ENCODE data around the gene TRPM4. TPM values are rescaled to one million over a fixed set of nuclear protein-coding genes. Genes with fewer than 3 reads are reported as not detected.
"Not testable (repeated sequence)": the region's sequence is repeated elsewhere in the genome, so short reads cannot be mapped to it uniquely, and the experiment has no call there.

TRPM4 gene
- total RNA-seq, 1 donor from 2014 or later = 31.5 TPM

DNA sequence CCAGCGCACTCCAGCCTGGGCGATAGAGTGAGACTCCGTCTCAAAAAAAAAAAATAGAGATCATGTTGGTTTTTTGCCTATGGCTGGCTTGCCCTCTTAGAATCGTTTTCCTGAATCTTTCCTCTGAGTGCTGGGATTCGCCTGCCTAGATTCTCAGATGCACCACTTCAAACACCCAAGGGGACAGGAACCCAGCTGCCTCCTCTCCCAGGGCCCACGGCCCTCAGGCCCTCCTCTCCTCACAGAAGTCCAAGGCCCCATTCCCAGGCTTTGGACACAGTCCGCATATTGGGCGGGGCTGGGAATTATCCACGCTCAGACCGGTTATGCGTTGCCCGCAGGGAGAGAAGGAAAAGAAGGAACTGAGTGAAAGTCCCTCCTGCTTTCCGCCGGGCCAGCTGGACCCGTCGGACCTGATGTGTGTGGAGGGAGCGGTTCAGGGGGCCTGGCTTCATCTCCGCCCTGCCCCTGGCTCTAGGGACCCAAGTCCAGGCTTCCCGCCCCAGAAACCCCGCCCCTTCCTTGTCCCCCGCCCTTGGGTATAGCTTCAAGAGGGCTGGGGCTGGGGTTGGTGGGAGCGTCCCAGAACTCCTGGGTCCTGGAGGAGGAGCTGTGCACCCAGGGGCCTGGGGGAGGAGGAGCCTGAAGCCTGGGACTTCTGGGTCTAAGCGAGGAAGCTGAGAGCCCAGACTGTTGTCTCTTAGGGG is 32.4 kb upstream of the TRPM4 start:
- no peak for DNase-seq
- intact Hi-C loops (cut with micrococcal nuclease) = no loop called here
- Histone ChIP-seq H3K4me3 (peak overlapping the region; percentile 19), H3K4me1 (peaks cover 23% of the 10 kb centered on the region), H3K9me3 (replicated peaks) (no peaks in the 10 kb centered on the region), H3K27me3 (ENCODE audit: low read depth) (no peaks in the 10 kb centered on the region), H3K27ac (replicated peaks) (peak overlapping the region; percentile 16), H3K36me3 (no peaks in the 10 kb centered on the region)
- TF ChIP-seq, protein P1, sequence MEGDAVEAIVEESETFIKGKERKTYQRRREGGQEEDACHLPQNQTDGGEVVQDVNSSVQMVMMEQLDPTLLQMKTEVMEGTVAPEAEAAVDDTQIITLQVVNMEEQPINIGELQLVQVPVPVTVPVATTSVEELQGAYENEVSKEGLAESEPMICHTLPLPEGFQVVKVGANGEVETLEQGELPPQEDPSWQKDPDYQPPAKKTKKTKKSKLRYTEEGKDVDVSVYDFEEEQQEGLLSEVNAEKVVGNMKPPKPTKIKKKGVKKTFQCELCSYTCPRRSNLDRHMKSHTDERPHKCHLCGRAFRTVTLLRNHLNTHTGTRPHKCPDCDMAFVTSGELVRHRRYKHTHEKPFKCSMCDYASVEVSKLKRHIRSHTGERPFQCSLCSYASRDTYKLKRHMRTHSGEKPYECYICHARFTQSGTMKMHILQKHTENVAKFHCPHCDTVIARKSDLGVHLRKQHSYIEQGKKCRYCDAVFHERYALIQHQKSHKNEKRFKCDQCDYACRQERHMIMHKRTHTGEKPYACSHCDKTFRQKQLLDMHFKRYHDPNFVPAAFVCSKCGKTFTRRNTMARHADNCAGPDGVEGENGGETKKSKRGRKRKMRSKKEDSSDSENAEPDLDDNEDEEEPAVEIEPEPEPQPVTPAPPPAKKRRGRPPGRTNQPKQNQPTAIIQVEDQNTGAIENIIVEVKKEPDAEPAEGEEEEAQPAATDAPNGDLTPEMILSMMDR (IDR thresholded peaks at IDR 0.05; ENCODE audit: borderline replicate concordance) = no peak

DNA sequence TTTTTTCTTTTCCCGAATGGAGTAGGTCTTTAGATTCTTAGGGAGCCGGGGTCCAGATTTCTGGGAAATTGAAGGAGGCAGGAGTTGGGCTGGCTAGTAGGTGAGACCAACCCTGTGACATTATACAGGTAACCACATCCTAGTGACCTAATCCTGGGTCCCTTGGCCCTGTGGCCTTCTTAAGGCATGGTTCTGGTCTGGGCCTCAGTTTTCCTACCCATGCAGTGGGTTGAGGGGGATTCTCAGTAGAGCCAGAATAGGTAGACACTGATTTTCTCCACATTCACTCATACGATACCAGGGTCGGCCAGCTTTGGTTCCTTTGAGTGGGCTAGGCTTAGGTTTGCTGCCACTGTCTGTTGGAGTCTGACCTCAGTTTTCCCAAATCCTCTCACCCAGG is 31.0 kb upstream of the TRPM4 start:
- Histone ChIP-seq H3K9me3 (replicated peaks) (no peaks in the 10 kb centered on the region), H3K27me3 (ENCODE audit: low read depth) (no peaks in the 10 kb centered on the region), H3K4me3 (no peak overlapping the region), H3K4me1 (peaks cover 20% of the 10 kb centered on the region), H3K27ac (replicated peaks) (no peak overlapping the region), H3K36me3 (no peaks in the 10 kb centered on the region)
- intact Hi-C loops (cut with micrococcal nuclease) = no loop called here
- DNase-seq = no peak
- TF ChIP-seq, protein P1 (IDR thresholded peaks at IDR 0.05; ENCODE audit: borderline replicate concordance) = no peak

DNA sequence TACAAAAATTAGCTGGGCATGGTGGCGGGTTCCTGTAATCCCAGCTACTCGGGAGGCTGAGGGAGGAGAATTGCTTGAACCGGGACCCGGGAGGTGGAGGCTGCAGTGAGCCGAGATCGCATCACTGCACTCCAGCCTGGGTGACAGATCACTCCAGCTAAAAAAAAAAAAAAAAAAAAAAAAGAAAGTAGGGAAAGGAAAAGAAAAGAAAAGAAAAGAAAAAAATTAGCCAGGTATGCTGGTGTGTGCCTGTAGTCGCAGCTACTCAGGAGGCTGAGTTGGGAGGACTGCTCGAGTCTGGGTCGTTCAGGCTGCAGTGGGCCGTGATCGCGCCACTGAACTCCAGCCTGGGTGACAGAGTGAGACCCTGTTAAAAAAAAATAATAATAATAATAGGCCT is 30.4 kb upstream of the TRPM4 start:
- intact Hi-C loops (cut with micrococcal nuclease) = not testable (repeated sequence)

DNA sequence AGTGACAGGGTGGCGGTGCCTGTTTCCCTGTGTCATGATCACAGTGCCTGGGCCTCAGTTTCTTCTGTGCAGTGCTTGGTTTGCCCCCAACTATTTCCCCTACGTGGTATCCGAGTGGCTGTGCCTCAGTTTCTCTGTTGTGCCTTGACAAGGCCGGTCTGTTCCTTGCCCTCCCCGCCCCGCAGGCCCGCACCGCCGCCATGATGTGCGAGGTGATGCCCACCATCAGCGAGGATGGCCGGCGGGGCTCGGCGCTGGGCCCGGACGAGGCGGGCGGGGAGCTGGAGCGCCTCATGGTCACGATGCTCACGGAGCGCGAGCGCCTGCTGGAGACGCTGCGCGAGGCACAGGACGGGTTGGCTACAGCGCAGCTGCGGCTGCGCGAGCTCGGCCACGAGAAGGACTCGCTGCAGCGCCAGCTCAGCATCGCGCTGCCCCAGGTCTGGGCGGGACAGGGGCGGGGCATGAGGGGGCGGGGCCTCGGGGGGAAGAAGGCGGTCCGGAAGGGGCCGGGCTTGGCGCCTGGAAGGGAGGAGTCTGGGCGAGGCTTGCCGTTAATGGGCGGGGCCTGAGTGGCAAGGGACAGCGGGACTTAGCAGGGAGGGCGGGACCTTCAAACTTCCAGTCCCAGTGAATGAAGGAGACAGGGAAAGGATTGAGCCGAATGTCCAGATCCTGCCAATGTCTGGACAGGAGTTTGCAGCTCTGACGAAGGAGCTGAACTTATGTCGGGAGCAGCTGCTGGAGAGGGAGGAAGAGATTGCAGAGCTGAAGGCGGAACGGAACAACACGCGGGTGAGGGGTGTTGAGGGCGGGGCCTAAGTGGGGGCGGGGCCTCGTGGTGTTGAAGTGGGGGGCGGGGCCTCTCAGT is 29.7 kb upstream of the TRPM4 start:
- peak; percentile 95 for DNase-seq
- H3K4me1 ChIP-seq = peaks cover 20% of the 10 kb centered on the region
- TF ChIP-seq, protein P1 (IDR thresholded peaks at IDR 0.05; ENCODE audit: borderline replicate concordance) = peak; percentile 38
- peak overlapping the region; percentile 56 for H3K4me3 ChIP-seq
- no peaks in the 10 kb centered on the region for H3K36me3 ChIP-seq
- H3K9me3 ChIP-seq (replicated peaks) = no peaks in the 10 kb centered on the region
- intact Hi-C loops (cut with micrococcal nuclease) = no loop called here
- H3K27ac ChIP-seq (replicated peaks) = peak overlapping the region; percentile 81
- no peaks in the 10 kb centered on the region for H3K27me3 ChIP-seq (ENCODE audit: low read depth)

More for the DNA sequence above, 30.4 kb upstream of the TRPM4 start:
- H3K27me3 ChIP-seq (ENCODE audit: low read depth); H3K27ac ChIP-seq (replicated peaks); H3K9me3 ChIP-seq (replicated peaks); DNase-seq; H3K36me3 ChIP-seq: not testable (repeated sequence)
- peaks cover 20% of the 10 kb centered on the region for H3K4me1 ChIP-seq
- peak overlapping the region; percentile 56 for H3K4me3 ChIP-seq

DNA sequence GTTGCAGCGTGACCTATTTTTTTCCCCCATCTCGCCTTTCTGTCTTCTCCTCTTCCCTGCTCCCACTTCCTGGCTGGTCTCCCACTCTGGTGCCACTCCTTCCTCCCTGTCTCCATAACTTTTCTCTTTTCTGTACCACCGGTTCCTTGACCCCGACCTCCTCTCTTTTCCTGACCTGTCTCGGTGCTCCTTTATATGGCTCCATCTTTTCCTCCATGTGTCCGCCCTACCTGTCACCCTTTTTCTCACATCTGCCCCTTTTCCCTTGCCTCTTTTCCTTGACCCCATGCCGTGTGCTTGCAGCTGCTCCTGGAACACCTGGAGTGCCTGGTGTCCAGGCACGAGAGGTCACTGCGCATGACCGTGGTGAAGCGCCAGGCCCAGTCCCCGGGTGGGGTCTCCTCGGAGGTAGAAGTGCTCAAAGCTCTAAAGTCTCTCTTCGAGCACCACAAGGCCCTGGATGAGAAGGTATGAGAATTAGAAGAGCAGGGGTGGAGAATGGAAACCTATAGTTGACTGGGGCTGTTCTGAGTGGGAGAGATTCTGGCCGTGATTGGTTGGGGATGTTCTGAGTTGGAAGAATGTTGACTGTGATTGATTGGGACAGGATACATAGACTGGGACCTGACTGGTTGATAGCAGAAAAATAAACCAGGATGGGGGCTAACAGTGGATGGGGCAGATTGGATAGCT is 28.9 kb upstream of the TRPM4 start:
- Histone ChIP-seq H3K4me3 (peak overlapping the region; percentile 56), H3K4me1 (peaks cover 25% of the 10 kb centered on the region), H3K9me3 (replicated peaks) (no peaks in the 10 kb centered on the region), H3K36me3 (no peaks in the 10 kb centered on the region), H3K27ac (replicated peaks) (peak overlapping the region; percentile 47), H3K27me3 (ENCODE audit: low read depth) (no peaks in the 10 kb centered on the region)
- intact Hi-C loops (cut with micrococcal nuclease) = no loop called here
- TF ChIP-seq, protein P1 (IDR thresholded peaks at IDR 0.05; ENCODE audit: borderline replicate concordance) = no peak
- no peak for DNase-seq

Data from left ventricle myocardium inferior (tissue), 1 donor.